Measurements from ENCODE around the gene SCN8A. TPM values are rescaled to one million over a fixed set of nuclear protein-coding genes. Genes with fewer than 3 reads are reported as not detected.

Gene SCN8A
- total RNA-seq, 2 experiments from 2014 or later, result 0.69 to 1.0 TPM

GRCh38 chr12:51838036-51838435 lies 247.0 kb downstream of the SCN8A start:
- intact Hi-C loops (cut with DNase I, micrococcal nuclease), result no loop called here
- Mint-ChIP-seq H3K27ac (no peak overlapping the region), H3K4me3 (no peak overlapping the region), H3K36me3 (ENCODE audit: low read depth) (no peaks in the 10 kb centered on the region), H3K4me1 (peaks cover 3% of the 10 kb centered on the region), H3K9me3 (ENCODE audit: low read depth) (no peaks in the 10 kb centered on the region), H3K27me3 (peaks cover 11% of the 10 kb centered on the region)
- DNase-seq (no peak), ATAC-seq (no peak)
- ChIA-PET POLR2A (interaction anchor here (0.5 kb wide), 1 partner anchor 377 kb away, joined by 3 read pairs; no protein-coding TSS in a partner anchor), CTCF (interaction anchor here (0.7 kb wide), 1 partner anchor 188 kb away, joined by 5 read pairs; no protein-coding TSS in a partner anchor)

- Mint-ChIP-seq H3K9me3 (ENCODE audit: low read depth) (no peaks in the 10 kb centered on the region), H3K36me3 (ENCODE audit: low read depth) (no peaks in the 10 kb centered on the region), H3K4me1 (no peaks in the 10 kb centered on the region), H3K4me3 (no peak overlapping the region), H3K27ac (no peak overlapping the region), H3K27me3 (peaks cover 5% of the 10 kb centered on the region)
- POLR2A ChIA-PET, result interaction anchor here (0.5 kb wide), 1 partner anchor 378 kb away, joined by 3 read pairs; no protein-coding TSS in a partner anchor
- ATAC-seq, result no peak
- intact Hi-C loops (cut with DNase I, micrococcal nuclease), result no loop called here
- CTCF ChIA-PET, result no interaction called here
- no peak for DNase-seq
Observed at GRCh38 chr12:51838762-51839161, 247.7 kb downstream of the SCN8A start.

- Mint-ChIP-seq H3K4me1 (no peaks in the 10 kb centered on the region), H3K9me3 (ENCODE audit: low read depth) (no peaks in the 10 kb centered on the region), H3K4me3 (no peak overlapping the region), H3K36me3 (ENCODE audit: low read depth) (no peaks in the 10 kb centered on the region), H3K27ac (no peak overlapping the region), H3K27me3 (peaks cover 8% of the 10 kb centered on the region)
- DNase-seq (no peak), ATAC-seq (no peak)
- intact Hi-C loops (cut with DNase I, micrococcal nuclease), result no loop called here
- ChIA-PET CTCF (interaction anchor here (0.7 kb wide), 1 partner anchor 484 kb away, joined by 3 read pairs; no protein-coding TSS in a partner anchor), POLR2A (interaction anchor here (0.6 kb wide), 1 partner anchor 34 kb away, joined by 3 read pairs; no protein-coding TSS in a partner anchor)
Observed at GRCh38 chr12:51839310-51839947, 248.4 kb downstream of the SCN8A start.

DNA sequence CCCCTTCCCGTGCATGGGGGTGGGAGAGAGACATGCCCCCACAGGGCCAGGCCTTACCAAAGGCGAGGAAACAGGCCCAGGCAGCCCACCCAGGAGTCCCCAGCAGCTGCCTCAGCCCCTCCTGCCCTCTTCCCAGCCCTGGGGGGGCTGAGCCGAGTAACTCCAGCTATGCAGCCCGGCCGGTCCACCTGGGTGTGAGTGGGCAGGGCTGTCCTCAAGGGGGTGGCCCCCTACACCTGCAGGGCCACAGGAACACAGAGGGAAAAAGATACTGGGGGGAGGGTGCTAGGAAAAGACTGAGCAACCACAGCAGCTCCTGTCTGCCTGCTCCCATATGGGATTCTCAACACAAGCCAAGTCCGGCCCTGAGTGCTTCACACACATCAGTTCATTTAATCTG lies 249.9 kb downstream of the SCN8A start:
- H3K4me1 Mint-ChIP-seq, result peaks cover under 1% of the 10 kb centered on the region
- H3K36me3 Mint-ChIP-seq (ENCODE audit: low read depth), result no peaks in the 10 kb centered on the region
- peaks cover 20% of the 10 kb centered on the region for H3K27me3 Mint-ChIP-seq
- ChIA-PET CTCF (interaction anchor here (0.6 to 1.0 kb wide), 2 partner anchors 10 to 17 kb away, joined by 3 to 4 read pairs; no protein-coding TSS in a partner anchor), POLR2A (no interaction called here)
- no peak overlapping the region for H3K27ac Mint-ChIP-seq
- ATAC-seq, result no peak
- intact Hi-C loops (cut with DNase I, micrococcal nuclease), result no loop called here
- H3K9me3 Mint-ChIP-seq (ENCODE audit: low read depth), result no peaks in the 10 kb centered on the region
- no peak for DNase-seq
- no peak overlapping the region for H3K4me3 Mint-ChIP-seq

GRCh38 chr12:51841727-51842126 lies 250.7 kb downstream of the SCN8A start:
- ChIA-PET POLR2A (no interaction called here), CTCF (interaction anchor here (0.6 to 1.0 kb wide), 2 partner anchors 18 to 1156 kb away, joined by 3 to 4 read pairs; no protein-coding TSS in a partner anchor)
- H3K27ac Mint-ChIP-seq, result no peak overlapping the region
- no peak overlapping the region for H3K4me3 Mint-ChIP-seq
- ATAC-seq, result no peak
- H3K27me3 Mint-ChIP-seq, result peaks cover 26% of the 10 kb centered on the region
- DNase-seq, result no peak
- H3K9me3 Mint-ChIP-seq (ENCODE audit: low read depth), result no peaks in the 10 kb centered on the region
- H3K4me1 Mint-ChIP-seq, result peaks cover 5% of the 10 kb centered on the region
- no peaks in the 10 kb centered on the region for H3K36me3 Mint-ChIP-seq (ENCODE audit: low read depth)
- intact Hi-C loops (cut with DNase I, micrococcal nuclease), result no loop called here

DNA sequence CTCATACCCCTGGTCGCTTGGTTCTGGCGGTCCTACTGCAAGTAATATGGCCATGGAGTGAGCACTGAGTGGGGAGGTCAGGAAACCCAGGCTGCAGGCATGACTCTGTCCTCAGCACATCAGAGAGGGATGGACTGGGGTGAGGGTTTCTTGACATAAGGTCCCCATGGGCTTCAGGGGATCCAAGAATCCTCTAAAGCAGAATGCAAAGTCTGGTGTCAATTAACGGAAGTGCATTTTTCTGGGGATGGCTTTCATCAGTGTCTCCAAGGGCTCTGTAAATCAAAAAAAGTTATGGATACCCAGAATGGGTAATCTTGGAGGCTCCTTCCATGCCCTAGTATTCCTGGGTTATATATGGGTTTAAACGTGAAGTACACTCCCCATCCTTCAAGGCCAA lies 253.8 kb downstream of the SCN8A start:
- POLR2A ChIA-PET, result no interaction called here
- Mint-ChIP-seq H3K4me3 (no peak overlapping the region), H3K36me3 (ENCODE audit: low read depth) (no peaks in the 10 kb centered on the region), H3K9me3 (ENCODE audit: low read depth) (no peaks in the 10 kb centered on the region), H3K4me1 (peaks cover 9% of the 10 kb centered on the region), H3K27me3 (peaks cover 33% of the 10 kb centered on the region), H3K27ac (no peak overlapping the region)
- ATAC-seq, result no peak
- no peak for DNase-seq
- intact Hi-C loops (cut with DNase I, micrococcal nuclease), result no loop called here
- CTCF ChIA-PET, result interaction anchor here (0.5 to 0.8 kb wide), 2 partner anchors 10 to 475 kb away, joined by 4 read pairs; no protein-coding TSS in a partner anchor

DNA sequence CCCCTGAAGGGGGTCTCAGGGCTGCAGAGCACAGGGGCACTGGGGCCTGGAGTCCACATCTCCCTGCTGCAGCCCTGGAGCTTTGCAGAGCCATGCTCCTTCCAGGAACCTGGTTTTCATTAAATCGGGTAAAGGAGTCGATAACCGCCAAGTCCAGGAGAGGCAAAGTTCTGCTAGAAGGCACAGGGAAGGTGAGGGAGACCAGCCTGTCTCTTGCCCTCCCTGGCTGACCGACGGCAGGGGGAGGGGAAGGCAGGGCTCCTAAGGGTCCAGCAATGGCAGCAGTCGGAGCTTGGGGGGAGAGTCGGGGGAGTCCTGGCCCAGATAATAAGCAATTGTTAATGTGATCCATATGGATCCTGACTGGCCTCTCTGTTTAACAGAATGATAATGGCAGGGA lies 254.4 kb downstream of the SCN8A start:
- Mint-ChIP-seq H3K36me3 (ENCODE audit: low read depth) (no peaks in the 10 kb centered on the region), H3K27me3 (peaks cover 33% of the 10 kb centered on the region), H3K9me3 (ENCODE audit: low read depth) (no peaks in the 10 kb centered on the region), H3K4me3 (no peak overlapping the region), H3K4me1 (peaks cover 9% of the 10 kb centered on the region), H3K27ac (no peak overlapping the region)
- ATAC-seq, result no peak
- DNase-seq, result no peak
- CTCF ChIA-PET, result interaction anchor here (1.0 kb wide), 1 partner anchor 30 kb away, joined by 3 read pairs; no protein-coding TSS in a partner anchor
- intact Hi-C loops (cut with DNase I, micrococcal nuclease), result no loop called here
- POLR2A ChIA-PET, result no interaction called here

GRCh38 chr12:51846271-51846691 lies 255.2 kb downstream of the SCN8A start:
- Mint-ChIP-seq H3K36me3 (ENCODE audit: low read depth) (no peaks in the 10 kb centered on the region), H3K9me3 (ENCODE audit: low read depth) (no peaks in the 10 kb centered on the region), H3K4me3 (no peak overlapping the region), H3K27me3 (peaks cover 33% of the 10 kb centered on the region), H3K4me1 (peaks cover 10% of the 10 kb centered on the region), H3K27ac (no peak overlapping the region)
- CTCF ChIA-PET, result interaction anchor here (1.0 kb wide), 1 partner anchor 29 kb away, joined by 3 read pairs; no protein-coding TSS in a partner anchor
- ATAC-seq (no peak), DNase-seq (no peak)
- intact Hi-C loops (cut with DNase I, micrococcal nuclease), result no loop called here
- POLR2A ChIA-PET, result interaction anchor here (0.7 kb wide), 1 partner anchor 770 kb away, joined by 3 read pairs; no protein-coding TSS in a partner anchor

- intact Hi-C loops (cut with DNase I, micrococcal nuclease), result loop anchor here in 1 of 2 experiments (1.0 kb wide), 1 partner anchor 17 kb away; no protein-coding TSS in a partner anchor
- peaks cover 33% of the 10 kb centered on the region for H3K27me3 Mint-ChIP-seq
- ChIA-PET CTCF (no interaction called here), POLR2A (no interaction called here)
- no peak overlapping the region for H3K27ac Mint-ChIP-seq
- peaks cover 10% of the 10 kb centered on the region for H3K4me1 Mint-ChIP-seq
- no peaks in the 10 kb centered on the region for H3K36me3 Mint-ChIP-seq (ENCODE audit: low read depth)
- ATAC-seq, result peak; percentile 57
- DNase-seq, result peak; percentile 73
- no peaks in the 10 kb centered on the region for H3K9me3 Mint-ChIP-seq (ENCODE audit: low read depth)
- peak overlapping the region; percentile 67 for H3K4me3 Mint-ChIP-seq
Observed at GRCh38 chr12:51846911-51847642, 256.0 kb downstream of the SCN8A start.

GRCh38 chr12:51847643-51848325 lies 256.8 kb downstream of the SCN8A start:
- Mint-ChIP-seq H3K36me3 (ENCODE audit: low read depth) (no peaks in the 10 kb centered on the region), H3K27me3 (peaks cover 33% of the 10 kb centered on the region), H3K4me3 (peak overlapping the region; percentile 23), H3K4me1 (peaks cover 10% of the 10 kb centered on the region), H3K9me3 (ENCODE audit: low read depth) (no peaks in the 10 kb centered on the region), H3K27ac (no peak overlapping the region)
- ATAC-seq (peak; percentile 23), DNase-seq (no peak)
- intact Hi-C loops (cut with DNase I, micrococcal nuclease), result loop anchor here in 1 of 2 experiments (1.0 kb wide), 1 partner anchor 17 kb away; no protein-coding TSS in a partner anchor
- ChIA-PET POLR2A (no interaction called here), CTCF (interaction anchor here (0.5 kb wide), 1 partner anchor 14 kb away, joined by 5 read pairs; no protein-coding TSS in a partner anchor)

- peaks cover 33% of the 10 kb centered on the region for H3K27me3 Mint-ChIP-seq
- POLR2A ChIA-PET, result no interaction called here
- no peak for ATAC-seq
Observed at GRCh38 chr12:51848326-51848727, 257.3 kb downstream of the SCN8A start, which contains the start of gene FIGNL2. FIGNL2 (minus strand) TSS chr12:51848718; CDS start chr12:51822413, 26,305 bp downstream.

More at GRCh38 chr12:51848326-51848727, 257.3 kb downstream of the SCN8A start, which contains the start of gene FIGNL2:
- DNase-seq, result no peak
- no peaks in the 10 kb centered on the region for H3K36me3 Mint-ChIP-seq (ENCODE audit: low read depth)
- CTCF ChIA-PET, result interaction anchor here (0.5 kb wide), 1 partner anchor 13 kb away, joined by 5 read pairs; no protein-coding TSS in a partner anchor
- peak within 1 kb of the TSS; percentile 23 for H3K4me3 Mint-ChIP-seq
- peaks cover 10% of the 10 kb centered on the region for H3K4me1 Mint-ChIP-seq
- no peak within 1 kb of the TSS for H3K27ac Mint-ChIP-seq
- intact Hi-C loops (cut with DNase I, micrococcal nuclease), result no loop called here
- no peaks in the 10 kb centered on the region for H3K9me3 Mint-ChIP-seq (ENCODE audit: low read depth)
